NCI-H2029 (cell line): Measurements from ENCODE around the gene CREG1.

Experiments used
- DNase-seq: peaks from one replicate; lab custom pipeline; 2025; lab: John Stamatoyannopoulos, UW

CREG1 gene

DNA sequence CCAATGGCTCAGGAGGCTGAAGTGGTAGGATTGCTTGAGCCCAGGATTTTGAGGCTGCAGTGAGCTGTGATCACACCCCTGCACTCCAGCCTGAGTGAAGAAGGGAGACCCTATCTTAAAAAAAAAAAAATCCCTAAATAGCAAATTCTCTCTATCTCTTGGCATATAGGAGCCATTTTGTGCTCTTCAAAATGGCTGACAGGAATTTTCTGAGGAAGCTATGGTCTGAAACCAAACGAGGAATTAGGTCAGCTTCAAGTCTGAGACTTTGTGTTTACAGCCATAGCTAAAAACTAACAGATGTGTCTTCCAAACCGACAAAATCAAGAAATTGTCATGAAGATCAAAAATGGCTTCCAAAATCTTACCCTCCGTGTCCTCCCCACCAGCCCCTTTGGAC, 45.8 kb downstream of the CREG1 start:
- DNase-seq = no peak

- no peak for DNase-seq
These were observed 49.1 kb downstream of the CREG1 start for GRCh38 chr1:167504467-167504827.

GRCh38 chr1:167503626-167504466, 49.7 kb downstream of the CREG1 start:
- no peak for DNase-seq

GRCh38 chr1:167502719-167503462, 50.7 kb downstream of the CREG1 start:
- no peak for DNase-seq

DNA sequence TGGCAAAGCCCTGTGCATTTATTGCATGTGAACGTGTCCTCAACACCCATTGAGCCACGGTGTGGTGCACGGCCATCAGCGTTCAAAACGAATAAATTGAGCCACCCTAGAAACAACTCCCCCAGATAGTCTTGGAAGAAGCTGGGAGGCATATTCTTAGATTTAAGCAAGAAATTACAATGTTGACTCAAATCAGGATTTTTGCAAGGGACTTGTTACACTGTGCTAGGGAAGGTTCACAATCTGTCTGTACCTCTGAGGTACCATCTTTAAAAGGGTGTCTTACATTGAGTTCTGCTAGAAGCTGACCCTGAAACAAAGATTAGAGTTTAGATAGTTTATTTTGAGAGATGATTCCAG, 51.4 kb downstream of the CREG1 start:
- no peak for DNase-seq

DNA sequence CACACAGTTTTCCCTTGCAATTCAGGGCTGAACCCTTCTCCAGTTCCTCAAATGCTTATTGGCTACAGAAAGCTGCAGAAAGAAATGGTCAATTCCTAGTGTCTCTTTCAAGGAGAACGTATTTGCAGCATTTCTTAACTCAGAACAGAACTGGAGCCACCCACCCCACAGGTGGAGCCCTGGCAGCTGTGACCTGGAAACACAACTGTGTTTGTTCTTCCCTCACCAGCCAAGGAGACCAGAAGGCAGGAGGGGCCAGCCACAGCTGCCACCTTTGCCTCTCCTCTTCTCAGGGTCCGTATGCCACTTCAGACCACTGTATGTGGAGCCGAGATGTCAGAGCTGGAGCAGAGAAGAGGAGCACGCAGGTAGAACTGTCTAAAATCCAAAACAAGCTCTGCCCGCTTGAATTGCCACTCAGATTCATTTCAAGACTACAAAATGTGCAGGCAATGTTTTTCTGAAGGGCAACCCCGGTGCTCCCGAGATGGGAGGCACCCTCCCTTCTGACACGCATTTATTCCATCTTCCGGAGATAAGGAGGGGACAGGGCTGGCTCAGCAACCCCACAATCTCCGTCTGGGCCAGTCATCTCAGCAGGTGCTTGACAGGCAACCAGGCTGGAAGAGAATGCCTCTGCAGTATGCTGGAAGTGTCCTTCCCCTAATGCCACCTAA, 51.9 kb downstream of the CREG1 start:
- DNase-seq = no peak

DNA sequence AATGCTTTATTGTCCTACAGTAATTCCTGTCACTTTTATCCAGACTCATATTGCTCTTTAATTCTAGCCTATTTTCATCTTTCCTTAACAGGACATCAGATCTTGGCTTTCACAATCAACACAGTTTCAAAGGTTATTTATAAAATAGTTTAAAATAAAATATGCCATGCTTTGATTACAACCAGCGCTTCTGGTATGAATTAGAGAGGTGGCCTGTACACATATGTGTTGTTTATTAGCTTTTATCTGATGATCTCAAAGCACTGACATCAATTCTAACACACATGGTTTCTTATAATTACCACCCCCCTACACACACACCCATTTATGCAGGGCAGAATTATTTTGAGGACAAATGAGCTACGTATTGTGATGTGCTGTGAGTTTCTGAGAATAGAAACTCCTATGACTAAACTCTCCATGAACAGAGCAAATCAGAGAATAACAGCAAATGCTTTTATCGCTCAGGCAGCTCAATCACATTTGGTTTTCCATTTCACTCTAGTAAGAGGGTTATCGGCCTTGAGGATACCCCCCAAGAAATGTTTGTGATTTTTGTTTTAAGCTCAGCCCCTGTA, 53.2 kb downstream of the CREG1 start:
- no peak for DNase-seq

GRCh38 chr1:167499664-167500101, 53.9 kb downstream of the CREG1 start:
- DNase-seq = no peak

- DNase-seq = no peak
These were observed 54.5 kb downstream of the CREG1 start for GRCh38 chr1:167499106-167499505.

GRCh38 chr1:167496797-167497619, 56.6 kb downstream of the CREG1 start:
- no peak for DNase-seq

DNA sequence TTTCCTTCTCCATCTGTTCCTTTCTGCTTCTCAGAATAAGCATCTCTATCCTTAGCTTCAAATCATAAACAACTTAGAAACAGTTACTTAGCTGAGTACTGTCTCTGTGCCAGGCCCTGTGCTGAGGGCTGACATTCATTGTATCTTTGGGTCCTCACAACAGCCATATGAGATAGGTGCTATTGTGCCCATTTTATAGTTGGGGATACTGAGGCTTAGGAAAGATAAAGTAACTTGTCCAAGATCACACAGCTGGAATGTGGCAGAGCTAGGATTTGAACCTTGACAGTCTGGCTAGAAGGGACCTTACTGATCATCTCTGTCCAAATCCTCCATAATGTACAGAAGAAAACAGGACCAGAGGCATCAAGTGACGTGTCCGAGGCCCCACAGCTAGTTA, 60.2 kb downstream of the CREG1 start:
- DNase-seq = no peak

GRCh38 chr1:167492481-167492910, 61.1 kb downstream of the CREG1 start:
- no peak for DNase-seq

GRCh38 chr1:167491586-167492461, 61.7 kb downstream of the CREG1 start:
- DNase-seq = no peak
